K562 (cell line): Measurements from ENCODE around the gene VARS1. TPM values are rescaled to one million over a fixed set of nuclear protein-coding genes. Genes with fewer than 3 reads are reported as not detected.
A peak's percentile ranks its signal among the peaks of the same experiment; 100 is the strongest.

Source experiments
- CHD1 ChIP-seq: fragments of 200-600 bp; sonication (generic); IDR thresholded peaks from one replicate; pipeline ENCODE4 v1.6.1; 2012; ENCODE audit warnings: mild to moderate bottlenecking, moderate library complexity, low read length, inconsistent platforms
- EP300 ChIP-seq: IDR thresholded peaks from 2 replicates; pipeline ENCODE4 v1.6.1; 2012; ENCODE audit warnings: low read length, improper control_type of control experiment
- GTF2F1 ChIP-seq: IDR thresholded peaks from 2 replicates; pipeline ENCODE4 v1.6.1; 2011; ENCODE audit warnings: low read depth, low read length, improper control_type of control experiment
- KAT2B ChIP-seq: IDR thresholded peaks from one replicate; pipeline ENCODE4 v1.6.1; 2012; ENCODE audit warnings: low read depth, mild to moderate bottlenecking, control low read depth, inconsistent platforms, low read length, moderate library complexity
- MCM3 ChIP-seq: fragments of 450-650 bp; IDR thresholded peaks from 2 replicates; pipeline ENCODE4 v1.6.1; 2016
- NEUROD1 ChIP-seq: fragments of 150-350 bp; IDR thresholded peaks from 2 replicates; pipeline ENCODE4 v1.6.1; 2014; ENCODE audit warnings: borderline replicate concordance, low read length, low read depth; ENCODE audit not compliant: partially characterized antibody
- NR4A1 ChIP-seq, 2 experiments: fragments of 250-450 bp in 1 of 2; fragments of 450-650 bp in 1 of 2; sonication (Bioruptor Pico) in 1 of 2; IDR thresholded peaks; 2 replicates each; pipeline versions ENCODE4 v1.4.0 to v1.6.1; 2016 to 2020; ENCODE audit warnings: mild to moderate bottlenecking in 2 of 2, missing compliant biosample characterization in 1 of 2, missing genetic modification characterization in 1 of 2, moderate library complexity in 1 of 2
- RFX1 ChIP-seq: fragments of 450-650 bp; IDR thresholded peaks from 2 replicates; pipeline ENCODE4 v1.6.1; 2016; ENCODE audit warnings: mild to moderate bottlenecking, moderate library complexity
- SMAD1 ChIP-seq: fragments of 150-350 bp; IDR thresholded peaks from 2 replicates; pipeline ENCODE4 v1.6.1; 2014; ENCODE audit warnings: low read length, low read depth; ENCODE audit not compliant: partially characterized antibody
- ZNF408 ChIP-seq: fragments of 250-450 bp; sonication (Bioruptor Pico); IDR thresholded peaks from 2 replicates; pipeline ENCODE4 v1.4.0; 2020; ENCODE audit warnings: low read depth, mild to moderate bottlenecking, moderate library complexity
- ZNF444 ChIP-seq: fragments of 250-450 bp; sonication (Bioruptor Pico); IDR thresholded peaks from 2 replicates; pipeline ENCODE4 v1.4.0; 2020; ENCODE audit warnings: mild to moderate bottlenecking, moderate library complexity
- ZNF551 ChIP-seq: fragments of 250-450 bp; sonication (Bioruptor Pico); IDR thresholded peaks from 2 replicates; pipeline ENCODE4 v1.5.0; 2021; ENCODE audit warnings: mild to moderate bottlenecking, moderate library complexity
- polyA plus RNA-seq, 8 experiments: library from polyadenylated mRNA; depleted of rRNA in 4 of 8; stranded (reverse) in 5 of 8; unstranded in 3 of 8; fragments of >200 nt; fragmentation: Nextera tagmentation in 2 of 8; fragmentation: Illumina TruSeq in 1 of 8; extraction: Ambion mirVana in 2 of 8; extraction: Trizol in 1 of 8; gene quantifications; 2 replicates each; pipeline versions ENCODE4 v1.2.1 to v1.2.3, GENCODE V29; 2011 to 2014; ENCODE audit warnings: inconsistent platforms in 1 of 8, missing spikeins in 1 of 8
- total RNA-seq, 7 experiments: library from RNA; depleted of rRNA in 6 of 7; stranded (reverse); fragments of >200 nt in 6 of 7; fragmentation: Illumina TruSeq in 2 of 7; extraction: Trizol in 2 of 7; gene quantifications; 2 replicates each; pipeline versions ENCODE4 v1.2.1 to v1.2.3, GENCODE V29; 2011 to 2021; ENCODE audit warnings: low replicate concordance in 1 of 7
- TF ChIP-seq, protein P1 (sequence below): fragments of 250-450 bp; sonication (Bioruptor Pico); IDR thresholded peaks from 2 replicates; pipeline ENCODE4 v1.8.0; 2021; ENCODE audit warnings: moderate library complexity, mild to moderate bottlenecking, inconsistent platforms
- TF ChIP-seq, protein P2 (sequence below): IDR thresholded peaks from 2 replicates; pipeline ENCODE4 v1.6.1; 2011; ENCODE audit not compliant: insufficient read length; ENCODE audit errors: extremely low read depth
- TF ChIP-seq, protein P3 (sequence below), 2 experiments: fragments of 450-650 bp in 1 of 2; sonication (generic) in 1 of 2; formaldehyde crosslinking; conservative IDR thresholded peaks; 2 replicates each; pipeline versions ENCODE4 v1.4.0 to v1.8.1; 2020 to 2022; ENCODE audit warnings: mild to moderate bottlenecking in 1 of 2, missing genetic modification reagents in 1 of 2
- TF ChIP-seq, protein P4 (sequence below): fragments of 450-650 bp; IDR thresholded peaks from 2 replicates; pipeline ENCODE4 v1.6.1; 2016; ENCODE audit warnings: antibody characterized with exemption
- TF ChIP-seq, protein P5 (sequence below): sonication (generic); formaldehyde crosslinking; IDR thresholded peaks from 2 replicates; pipeline ENCODE4 v1.8.1; 2023; ENCODE audit warnings: mild to moderate bottlenecking, missing genetic modification reagents
- TF ChIP-seq, protein P6 (sequence below): fragments of 450-650 bp; IDR thresholded peaks from 2 replicates; pipeline ENCODE4 v1.6.1; 2016; ENCODE audit warnings: missing biosample characterization, missing genetic modification characterization
- TF ChIP-seq, protein P7 (sequence below): fragments of 250-450 bp; sonication (Bioruptor Pico); IDR thresholded peaks from 2 replicates; pipeline ENCODE4 v1.4.0; 2020; ENCODE audit warnings: mild to moderate bottlenecking

The VARS1 gene
- total and polyA plus RNA-seq, 9 of the 15 experiments (the other 6 are each of a cell fraction or from before 2014, with no cell fraction given): 2.9 to 488 (median 130) TPM

DNA sequence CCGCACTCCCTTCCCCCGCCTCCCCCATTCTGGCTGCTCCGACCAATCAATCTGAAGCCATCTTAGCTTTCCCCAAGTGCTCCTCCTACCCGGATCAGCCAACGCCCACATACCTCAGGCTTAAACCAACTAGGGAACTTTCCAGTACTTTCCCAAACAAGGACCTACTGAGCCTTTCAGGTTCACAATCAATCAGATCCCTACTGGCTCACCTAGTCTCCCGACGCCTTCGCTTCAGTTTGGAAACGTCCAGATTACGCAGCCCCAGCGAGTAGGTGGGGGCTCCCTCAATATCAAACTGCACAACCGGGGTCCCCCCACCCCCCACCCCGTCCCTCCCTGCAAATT, 19.1 kb upstream of the VARS1 start (continued):
- TF ChIP-seq EP300: peak; percentile 57; the same call in 1 of the 2 replicates
- peak; percentile 63; the same call in 1 of the 2 replicates for TF ChIP-seq ZNF444 (CRISPR knock-in tag)
- TF ChIP-seq, protein P1, sequence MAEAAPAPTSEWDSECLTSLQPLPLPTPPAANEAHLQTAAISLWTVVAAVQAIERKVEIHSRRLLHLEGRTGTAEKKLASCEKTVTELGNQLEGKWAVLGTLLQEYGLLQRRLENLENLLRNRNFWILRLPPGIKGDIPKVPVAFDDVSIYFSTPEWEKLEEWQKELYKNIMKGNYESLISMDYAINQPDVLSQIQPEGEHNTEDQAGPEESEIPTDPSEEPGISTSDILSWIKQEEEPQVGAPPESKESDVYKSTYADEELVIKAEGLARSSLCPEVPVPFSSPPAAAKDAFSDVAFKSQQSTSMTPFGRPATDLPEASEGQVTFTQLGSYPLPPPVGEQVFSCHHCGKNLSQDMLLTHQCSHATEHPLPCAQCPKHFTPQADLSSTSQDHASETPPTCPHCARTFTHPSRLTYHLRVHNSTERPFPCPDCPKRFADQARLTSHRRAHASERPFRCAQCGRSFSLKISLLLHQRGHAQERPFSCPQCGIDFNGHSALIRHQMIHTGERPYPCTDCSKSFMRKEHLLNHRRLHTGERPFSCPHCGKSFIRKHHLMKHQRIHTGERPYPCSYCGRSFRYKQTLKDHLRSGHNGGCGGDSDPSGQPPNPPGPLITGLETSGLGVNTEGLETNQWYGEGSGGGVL (CRISPR knock-in tag): no peak
- TF ChIP-seq, protein P2, sequence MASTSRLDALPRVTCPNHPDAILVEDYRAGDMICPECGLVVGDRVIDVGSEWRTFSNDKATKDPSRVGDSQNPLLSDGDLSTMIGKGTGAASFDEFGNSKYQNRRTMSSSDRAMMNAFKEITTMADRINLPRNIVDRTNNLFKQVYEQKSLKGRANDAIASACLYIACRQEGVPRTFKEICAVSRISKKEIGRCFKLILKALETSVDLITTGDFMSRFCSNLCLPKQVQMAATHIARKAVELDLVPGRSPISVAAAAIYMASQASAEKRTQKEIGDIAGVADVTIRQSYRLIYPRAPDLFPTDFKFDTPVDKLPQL: no peak
- TF ChIP-seq ZNF408 (CRISPR knock-in tag): no peak
- no peak for TF ChIP-seq GTF2F1
- no peak for TF ChIP-seq NR4A1 (CRISPR knock-in tag; IDR thresholded peaks at IDR 0.05)
- no peak for TF ChIP-seq NR4A1 (tag; IDR thresholded peaks at IDR 0.05)
- TF ChIP-seq, protein P3, sequence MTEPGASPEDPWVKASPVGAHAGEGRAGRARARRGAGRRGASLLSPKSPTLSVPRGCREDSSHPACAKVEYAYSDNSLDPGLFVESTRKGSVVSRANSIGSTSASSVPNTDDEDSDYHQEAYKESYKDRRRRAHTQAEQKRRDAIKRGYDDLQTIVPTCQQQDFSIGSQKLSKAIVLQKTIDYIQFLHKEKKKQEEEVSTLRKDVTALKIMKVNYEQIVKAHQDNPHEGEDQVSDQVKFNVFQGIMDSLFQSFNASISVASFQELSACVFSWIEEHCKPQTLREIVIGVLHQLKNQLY (CRISPR knock-in tag; conservative IDR thresholded peaks at IDR 0.05): peak in 1 of 2 experiments; percentile 72; a peak in 1 of 4 replicates
- no peak for TF ChIP-seq ZNF551 (CRISPR knock-in tag)
- TF ChIP-seq, protein P4, sequence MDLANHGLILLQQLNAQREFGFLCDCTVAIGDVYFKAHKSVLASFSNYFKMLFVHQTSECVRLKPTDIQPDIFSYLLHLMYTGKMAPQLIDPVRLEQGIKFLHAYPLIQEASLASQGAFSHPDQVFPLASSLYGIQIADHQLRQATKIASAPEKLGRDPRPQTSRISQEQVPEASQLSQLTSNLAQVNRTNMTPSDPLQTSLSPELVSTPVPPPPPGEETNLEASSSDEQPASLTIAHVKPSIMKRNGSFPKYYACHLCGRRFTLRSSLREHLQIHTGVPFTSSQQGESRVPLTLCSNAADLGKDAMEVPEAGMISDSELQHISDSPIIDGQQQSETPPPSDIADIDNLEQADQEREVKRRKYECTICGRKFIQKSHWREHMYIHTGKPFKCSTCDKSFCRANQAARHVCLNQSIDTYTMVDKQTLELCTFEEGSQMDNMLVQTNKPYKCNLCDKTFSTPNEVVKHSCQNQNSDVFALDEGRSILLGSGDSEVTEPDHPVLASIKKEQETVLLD: peak; percentile 49; the same call in 1 of the 2 replicates
- TF ChIP-seq CHD1: peak; percentile 83
- no peak for TF ChIP-seq SMAD1
- TF ChIP-seq, protein P5, sequence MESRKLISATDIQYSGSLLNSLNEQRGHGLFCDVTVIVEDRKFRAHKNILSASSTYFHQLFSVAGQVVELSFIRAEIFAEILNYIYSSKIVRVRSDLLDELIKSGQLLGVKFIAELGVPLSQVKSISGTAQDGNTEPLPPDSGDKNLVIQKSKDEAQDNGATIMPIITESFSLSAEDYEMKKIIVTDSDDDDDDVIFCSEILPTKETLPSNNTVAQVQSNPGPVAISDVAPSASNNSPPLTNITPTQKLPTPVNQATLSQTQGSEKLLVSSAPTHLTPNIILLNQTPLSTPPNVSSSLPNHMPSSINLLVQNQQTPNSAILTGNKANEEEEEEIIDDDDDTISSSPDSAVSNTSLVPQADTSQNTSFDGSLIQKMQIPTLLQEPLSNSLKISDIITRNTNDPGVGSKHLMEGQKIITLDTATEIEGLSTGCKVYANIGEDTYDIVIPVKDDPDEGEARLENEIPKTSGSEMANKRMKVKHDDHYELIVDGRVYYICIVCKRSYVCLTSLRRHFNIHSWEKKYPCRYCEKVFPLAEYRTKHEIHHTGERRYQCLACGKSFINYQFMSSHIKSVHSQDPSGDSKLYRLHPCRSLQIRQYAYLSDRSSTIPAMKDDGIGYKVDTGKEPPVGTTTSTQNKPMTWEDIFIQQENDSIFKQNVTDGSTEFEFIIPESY (CRISPR knock-in tag): no peak
- TF ChIP-seq NEUROD1: peak; percentile 49
- TF ChIP-seq, protein P6, sequence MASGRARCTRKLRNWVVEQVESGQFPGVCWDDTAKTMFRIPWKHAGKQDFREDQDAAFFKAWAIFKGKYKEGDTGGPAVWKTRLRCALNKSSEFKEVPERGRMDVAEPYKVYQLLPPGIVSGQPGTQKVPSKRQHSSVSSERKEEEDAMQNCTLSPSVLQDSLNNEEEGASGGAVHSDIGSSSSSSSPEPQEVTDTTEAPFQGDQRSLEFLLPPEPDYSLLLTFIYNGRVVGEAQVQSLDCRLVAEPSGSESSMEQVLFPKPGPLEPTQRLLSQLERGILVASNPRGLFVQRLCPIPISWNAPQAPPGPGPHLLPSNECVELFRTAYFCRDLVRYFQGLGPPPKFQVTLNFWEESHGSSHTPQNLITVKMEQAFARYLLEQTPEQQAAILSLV (tag): no peak
- TF ChIP-seq, protein P7, sequence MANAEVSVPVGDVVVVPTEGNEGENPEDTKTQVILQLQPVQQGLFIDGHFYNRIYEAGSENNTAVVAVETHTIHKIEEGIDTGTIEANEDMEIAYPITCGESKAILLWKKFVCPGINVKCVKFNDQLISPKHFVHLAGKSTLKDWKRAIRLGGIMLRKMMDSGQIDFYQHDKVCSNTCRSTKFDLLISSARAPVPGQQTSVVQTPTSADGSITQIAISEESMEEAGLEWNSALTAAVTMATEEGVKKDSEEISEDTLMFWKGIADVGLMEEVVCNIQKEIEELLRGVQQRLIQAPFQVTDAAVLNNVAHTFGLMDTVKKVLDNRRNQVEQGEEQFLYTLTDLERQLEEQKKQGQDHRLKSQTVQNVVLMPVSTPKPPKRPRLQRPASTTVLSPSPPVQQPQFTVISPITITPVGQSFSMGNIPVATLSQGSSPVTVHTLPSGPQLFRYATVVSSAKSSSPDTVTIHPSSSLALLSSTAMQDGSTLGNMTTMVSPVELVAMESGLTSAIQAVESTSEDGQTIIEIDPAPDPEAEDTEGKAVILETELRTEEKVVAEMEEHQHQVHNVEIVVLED: peak; percentile 54
- TF ChIP-seq KAT2B: no peak
- TF ChIP-seq RFX1: no peak
- no peak for TF ChIP-seq MCM3
